Esophagus squamous epithelium (tissue), 4 donors: ENCODE measurements around the gene PIP5K1B.

ENCODE experiments used
- CTCF ChIP-seq, 6 experiments: fragments of 450-650 bp in 4 of 6; fragments of 200-600 bp in 2 of 6; sonication (generic) in 2 of 6; IDR thresholded peaks; one replicate each; pipeline ENCODE4 v1.5.1; 2016 to 2019; ENCODE audit warnings: antibody characterized with exemption in 6 of 6, mild to moderate bottlenecking in 4 of 6, moderate library complexity in 4 of 6
- POLR2A ChIP-seq, 4 donors: fragments of 450-650 bp; IDR thresholded peaks; one replicate each; pipeline ENCODE4 v1.6.1; 2017; ENCODE audit warnings: antibody characterized with exemption in 4 of 4, mild to moderate bottlenecking in 4 of 4, moderate library complexity in 3 of 4

- TF ChIP-seq CTCF (IDR thresholded peaks at IDR 0.05) (no peak), POLR2A (IDR thresholded peaks at IDR 0.05) (no peak)
Observed at GRCh38 chr9:68912561-68912960, 207.5 kb downstream of the PIP5K1B start.
